TTC549 (cell line): Measurements from ENCODE around the gene DOK6.

Experiments used
- FAIRE-seq: peaks from 2 replicates; lab custom pipeline; 2012; peaks lifted over from hg19 to GRCh38; lab: Jason Lieb, UNC

Gene DOK6

DNA sequence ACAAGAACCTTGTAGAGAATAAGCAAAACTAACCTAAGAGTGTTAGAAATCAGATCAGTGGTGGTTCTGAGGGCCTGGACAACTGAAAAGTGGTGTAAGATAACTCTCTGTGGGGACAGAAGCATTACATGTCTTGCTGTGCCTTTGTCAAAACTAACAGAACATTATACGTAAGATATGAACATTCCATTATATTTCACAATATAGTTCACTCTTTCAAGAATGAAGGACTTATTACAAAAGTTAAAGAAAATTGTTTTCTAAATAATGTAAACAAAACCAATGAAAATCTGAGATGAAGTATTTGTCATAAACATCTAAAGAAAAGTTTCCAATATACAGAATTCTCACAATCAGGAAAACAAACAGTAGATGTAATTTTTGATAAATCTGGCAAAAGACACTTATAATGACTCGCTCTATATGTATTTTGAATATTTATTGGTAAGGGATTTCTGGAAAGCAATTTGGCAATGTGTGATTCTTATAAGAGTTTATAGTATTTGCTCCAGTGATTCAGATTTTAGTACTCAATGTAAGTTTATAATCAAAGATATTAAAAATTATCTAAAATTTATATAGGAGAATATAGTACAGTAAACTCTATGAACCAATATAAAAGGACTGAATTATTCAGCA is 288.6 kb downstream of the DOK6 start:
- no peak for FAIRE-seq

DNA sequence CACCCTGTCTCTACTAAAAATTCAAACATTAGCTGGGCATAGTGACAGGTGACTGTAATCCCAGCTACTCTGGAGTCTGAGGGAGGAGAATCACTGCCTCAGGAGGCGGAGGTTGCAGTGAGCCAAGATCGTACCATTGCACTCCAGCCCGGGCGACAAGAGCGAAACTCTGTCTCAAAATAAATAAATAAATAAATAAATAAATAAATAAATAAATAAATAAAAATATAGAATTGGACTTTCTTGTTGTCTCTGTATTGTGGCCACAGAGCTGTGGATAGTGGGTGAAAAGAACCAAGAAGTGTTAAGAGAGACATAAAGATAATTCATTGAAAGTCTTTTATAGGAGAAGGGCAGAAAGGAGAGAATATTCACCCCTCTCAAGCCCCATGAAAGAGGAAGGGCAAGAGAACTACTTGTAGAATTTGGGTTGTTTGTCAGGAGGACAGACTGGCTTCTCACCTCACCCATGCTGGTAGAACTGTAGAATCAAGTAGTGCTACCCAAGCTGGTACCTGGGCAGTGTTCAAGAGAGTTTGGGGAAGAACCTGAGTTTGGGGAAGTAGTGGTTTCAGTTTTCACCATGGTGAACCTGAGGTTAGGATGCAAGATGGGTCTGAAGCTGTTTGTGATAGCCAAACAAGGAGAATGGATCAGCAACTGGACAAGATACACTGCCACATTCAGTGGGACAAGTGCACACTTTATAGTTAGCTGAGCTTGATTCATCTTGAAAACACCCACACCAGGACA is 290.5 kb downstream of the DOK6 start:
- FAIRE-seq = no peak

DNA sequence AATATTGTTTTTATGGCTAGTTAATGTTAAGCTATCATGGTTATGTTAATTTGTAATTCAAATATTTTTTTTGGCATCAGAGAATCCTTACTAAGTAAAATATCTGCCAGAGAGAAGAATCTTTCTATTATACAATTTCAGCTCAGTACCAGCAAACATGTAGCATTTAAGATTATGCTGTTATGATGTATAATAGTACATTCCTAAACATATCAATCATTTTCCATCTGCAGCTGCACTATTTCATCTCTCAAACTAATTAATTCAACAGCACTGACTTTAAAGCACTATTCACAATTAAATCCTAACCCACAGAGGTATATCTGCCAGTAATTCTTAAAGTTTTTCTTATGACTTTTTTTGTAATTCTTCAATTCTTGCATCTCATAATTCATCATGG is 296.4 kb downstream of the DOK6 start:
- FAIRE-seq = no peak

DNA sequence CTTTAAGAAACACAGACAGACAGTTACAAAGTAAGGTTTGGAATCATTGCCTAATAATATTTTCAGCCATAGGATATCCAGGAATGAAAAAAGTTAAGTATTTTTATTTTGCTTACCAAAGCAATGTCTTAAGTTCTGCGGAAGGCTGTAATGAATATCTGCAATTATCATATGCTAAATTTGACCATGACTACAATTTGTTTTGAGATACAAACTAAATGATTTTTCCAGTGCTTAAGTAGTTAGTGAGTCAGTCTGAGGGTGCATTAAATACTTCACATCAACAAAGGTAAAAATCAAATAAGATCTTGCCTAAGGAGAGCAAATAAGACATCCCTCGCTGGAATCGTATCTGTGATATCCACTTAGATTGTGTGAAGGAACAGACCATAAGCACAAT is 297.0 kb downstream of the DOK6 start:
- FAIRE-seq = no peak

DNA sequence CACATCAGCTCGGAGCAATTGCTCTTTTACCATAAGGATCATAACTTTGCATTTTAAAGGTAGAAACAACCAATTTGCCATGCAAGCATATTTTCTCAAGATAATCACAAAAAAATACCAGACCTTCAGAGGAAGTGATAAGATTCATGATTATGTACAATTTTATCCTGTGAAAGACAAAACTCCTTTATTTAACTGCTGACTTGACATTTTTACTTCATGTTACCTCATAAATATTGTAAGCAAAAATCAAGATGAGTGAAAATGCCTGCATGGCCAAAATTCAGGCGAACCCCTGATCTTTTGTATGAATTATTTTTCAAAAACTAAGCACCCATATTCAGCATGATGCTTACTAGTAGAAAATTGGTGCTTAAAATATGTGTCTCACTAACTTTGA is 300.6 kb downstream of the DOK6 start:
- no peak for FAIRE-seq

DNA sequence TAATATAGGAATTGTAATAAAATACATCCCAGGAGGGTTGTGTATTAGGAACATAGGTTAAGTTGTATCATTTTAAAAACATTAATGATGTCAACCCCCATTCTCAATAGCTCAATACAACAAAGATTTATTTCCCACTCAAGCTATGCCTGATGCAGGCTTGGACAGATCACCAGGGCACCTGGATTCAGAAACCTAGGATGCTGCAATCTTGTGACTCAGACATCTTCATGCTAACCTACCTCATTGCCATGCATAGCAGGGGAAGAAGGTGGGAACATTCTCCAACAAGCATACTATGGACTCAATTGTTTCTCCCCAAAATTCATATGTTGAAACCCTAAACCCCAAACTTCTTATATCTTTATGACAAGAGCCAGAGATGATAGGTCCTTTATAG is 302.8 kb downstream of the DOK6 start:
- no peak for FAIRE-seq

DNA sequence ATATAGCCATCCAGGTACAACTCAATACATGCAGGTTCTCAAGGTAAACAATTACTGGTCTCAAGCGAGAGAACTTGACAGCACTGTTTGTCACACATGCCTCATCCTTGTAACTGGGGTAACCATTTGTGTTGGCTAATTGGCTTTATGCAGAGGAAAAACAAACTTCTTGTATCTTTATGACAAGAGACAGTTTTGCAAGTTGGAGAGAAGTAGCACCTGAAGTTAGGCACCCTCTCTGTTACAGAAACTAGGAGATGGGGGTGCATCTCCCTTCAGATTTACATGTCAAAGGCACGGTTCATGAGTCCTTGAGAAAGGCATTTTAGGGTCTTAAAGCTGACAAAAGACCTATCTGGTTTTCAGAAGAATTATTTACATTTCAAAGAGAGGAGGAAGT is 305.3 kb downstream of the DOK6 start:
- FAIRE-seq = no peak

DNA sequence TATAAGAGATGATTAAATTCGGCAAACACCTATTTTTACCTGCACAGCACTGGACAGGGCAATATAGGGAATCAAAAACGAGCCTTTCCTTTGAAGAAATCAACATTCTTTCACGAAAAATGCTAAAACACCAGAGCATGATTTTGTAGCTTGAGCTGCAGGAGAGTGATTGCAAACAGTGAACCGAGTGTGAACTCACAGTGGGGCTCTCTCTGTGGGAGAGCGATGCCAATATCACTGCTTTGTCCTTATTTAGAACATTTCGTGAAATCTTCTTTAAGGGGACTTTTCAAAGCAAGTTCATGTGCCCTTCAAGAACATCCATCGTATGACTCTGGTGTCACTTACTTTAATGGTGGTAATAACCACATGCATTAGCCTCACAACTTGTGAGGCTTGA is 308.2 kb downstream of the DOK6 start:
- FAIRE-seq = no peak

DNA sequence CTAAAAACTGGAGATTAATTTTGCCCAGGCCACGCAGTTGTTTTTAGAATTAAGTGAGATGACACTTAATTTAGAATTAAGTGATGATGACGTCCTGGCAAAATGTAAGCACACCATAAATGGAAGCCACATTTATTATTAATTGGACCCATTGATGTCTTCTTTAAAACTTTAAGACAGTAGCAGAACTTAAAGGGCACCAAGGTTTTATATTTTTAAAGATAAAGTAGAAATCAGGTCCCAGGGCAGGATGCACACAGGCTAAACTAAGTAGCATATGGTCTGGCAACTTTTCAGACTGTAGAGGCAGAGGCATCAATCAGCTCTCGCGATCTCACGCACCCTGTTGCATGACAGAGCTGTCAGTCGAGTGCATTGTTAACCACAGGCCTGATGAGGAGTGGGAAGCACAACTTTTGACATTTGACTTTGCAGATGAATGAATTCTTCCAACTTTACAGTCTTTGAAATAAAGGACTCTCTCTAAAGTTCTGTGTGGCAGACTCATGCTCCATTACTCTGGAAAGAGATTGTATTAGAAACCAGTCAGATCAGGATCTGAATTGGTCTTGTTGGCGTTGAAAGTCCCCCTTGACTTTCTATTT is 314.6 kb downstream of the DOK6 start:
- no peak for FAIRE-seq

DNA sequence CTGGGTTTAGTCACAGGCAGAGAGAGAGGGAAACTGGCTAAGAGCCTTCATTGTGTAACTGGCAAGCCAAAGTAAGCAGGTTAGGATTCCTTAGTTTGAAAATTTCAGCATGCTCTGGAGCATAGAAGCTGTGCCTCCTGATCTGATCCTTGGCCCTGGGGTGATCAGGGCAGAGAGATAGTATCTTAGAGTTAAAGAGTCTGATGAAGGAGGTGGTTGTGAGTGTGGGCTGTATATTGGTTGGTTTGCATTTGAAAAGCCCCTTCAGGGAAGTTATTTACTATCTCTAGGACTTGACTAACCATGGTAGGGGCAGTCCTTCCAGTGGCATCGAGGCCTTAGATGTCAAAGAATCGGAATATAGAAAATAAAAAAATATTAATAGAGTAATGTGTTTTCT is 316.9 kb downstream of the DOK6 start:
- FAIRE-seq = no peak

DNA sequence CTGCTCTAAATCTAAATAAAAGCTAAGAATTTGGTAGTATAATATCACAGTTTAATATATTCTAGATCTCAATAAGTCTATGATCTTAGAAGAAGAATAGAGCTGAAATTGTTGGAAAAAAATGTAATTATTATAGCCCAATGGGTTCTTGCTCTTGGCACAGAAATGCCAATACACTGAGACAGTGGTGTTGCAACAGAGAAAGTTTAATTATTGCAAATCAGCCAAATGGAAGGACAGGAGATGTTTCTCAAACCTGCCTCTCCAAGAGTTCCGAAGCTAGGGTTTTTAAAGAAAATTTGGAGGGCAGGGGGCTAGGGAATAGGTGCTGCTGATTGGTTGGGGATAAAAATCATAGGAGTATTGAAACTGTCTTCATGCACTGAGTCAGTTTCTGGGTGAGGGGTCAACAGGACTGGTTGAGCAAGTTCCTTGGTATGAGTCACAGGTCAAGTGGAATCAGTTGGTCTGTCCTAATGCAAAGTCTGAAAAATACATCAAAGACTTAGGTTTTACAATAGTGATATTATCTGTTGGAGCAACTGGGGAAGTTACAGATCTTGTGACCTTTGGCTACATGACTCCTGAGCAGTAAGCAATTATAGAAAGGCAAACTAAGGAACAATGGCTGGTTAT is 318.3 kb downstream of the DOK6 start:
- FAIRE-seq = no peak

DNA sequence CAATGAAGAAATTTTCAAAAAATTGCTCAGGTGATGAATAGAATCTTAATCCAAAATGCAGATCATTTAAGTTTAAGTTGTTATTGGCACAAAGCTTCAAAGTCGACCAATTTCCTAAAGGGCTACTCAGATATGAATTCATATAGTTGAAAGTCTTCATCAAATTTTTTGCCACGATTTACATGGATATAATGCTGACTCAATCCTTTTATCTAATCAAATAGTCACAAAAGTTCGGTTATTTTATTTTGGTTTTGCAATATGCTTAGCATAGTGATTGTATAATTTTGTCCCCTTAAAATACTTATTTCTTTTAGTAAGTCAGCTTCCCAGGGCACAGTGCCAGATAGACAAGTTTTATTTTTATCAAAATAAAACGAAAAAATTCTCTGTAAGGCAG is 319.7 kb downstream of the DOK6 start:
- no peak for FAIRE-seq

DNA sequence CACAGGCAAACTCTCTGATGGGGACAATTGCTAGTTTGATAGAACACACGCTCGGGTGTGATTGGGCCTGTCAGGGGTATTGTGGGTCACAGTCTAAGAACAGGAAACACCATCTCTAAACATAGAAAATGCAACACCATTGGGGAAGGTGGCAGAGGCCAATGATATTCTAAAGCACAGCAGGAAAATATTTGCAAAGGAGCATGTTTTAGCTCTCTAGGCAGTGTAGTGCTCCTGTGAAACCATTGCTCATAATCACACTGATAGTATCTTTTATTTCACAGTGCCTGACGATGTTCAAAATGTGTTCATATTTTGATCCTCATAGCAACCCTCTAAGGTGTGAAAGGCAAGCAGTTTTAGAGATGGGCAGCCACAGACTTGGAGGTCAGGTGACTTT is 322.7 kb downstream of the DOK6 start:
- FAIRE-seq = no peak

DNA sequence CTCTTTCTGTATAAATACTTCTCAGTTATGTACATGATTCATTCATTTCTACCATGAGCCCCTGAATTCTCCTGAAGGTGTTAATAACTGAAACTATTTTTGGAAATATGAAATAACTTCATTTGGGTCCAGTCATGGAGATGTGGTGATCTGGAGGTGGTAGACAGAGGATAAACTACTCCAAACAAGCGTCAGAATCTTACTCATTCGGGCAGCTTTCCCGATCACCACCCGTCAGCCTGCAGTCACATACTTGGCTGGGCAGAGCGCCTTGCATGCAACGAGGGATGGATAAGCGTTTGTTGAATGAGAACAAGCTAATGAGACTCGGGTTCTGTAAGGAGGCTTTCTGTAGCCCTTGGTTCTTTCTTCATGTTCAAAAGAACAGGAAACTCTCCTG is 324.3 kb downstream of the DOK6 start:
- no peak for FAIRE-seq

DNA sequence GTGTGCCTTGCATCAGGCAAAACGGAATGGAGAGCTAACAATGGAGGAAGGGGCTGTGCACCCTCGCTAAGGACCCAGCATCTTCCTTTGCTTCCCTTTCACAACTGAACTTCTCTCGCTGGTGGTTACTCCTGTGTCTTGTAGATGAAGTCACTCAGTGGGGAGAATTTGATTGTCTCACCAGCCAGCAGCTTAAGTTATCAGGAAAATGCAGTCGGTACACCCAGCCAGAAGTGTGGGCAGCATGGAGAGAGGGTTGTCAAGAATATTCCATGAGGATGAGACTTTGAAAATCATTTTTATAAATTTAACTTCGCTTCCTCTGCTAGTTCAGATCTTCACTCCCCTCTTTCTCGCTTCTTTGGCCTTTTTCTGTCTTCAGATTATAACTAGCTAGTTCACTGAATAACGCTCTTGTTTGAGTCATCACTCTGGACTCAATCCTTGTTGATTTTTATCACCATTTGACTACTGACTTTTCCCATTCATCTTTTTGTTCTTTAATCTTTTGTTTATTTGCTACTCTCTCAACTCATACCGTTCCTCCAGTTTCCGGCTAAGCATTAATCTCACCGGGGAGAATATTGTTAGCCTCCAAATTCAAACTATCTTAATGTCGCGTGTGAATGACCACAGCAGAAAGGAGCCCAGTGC is 325.3 kb downstream of the DOK6 start:
- FAIRE-seq = no peak

DNA sequence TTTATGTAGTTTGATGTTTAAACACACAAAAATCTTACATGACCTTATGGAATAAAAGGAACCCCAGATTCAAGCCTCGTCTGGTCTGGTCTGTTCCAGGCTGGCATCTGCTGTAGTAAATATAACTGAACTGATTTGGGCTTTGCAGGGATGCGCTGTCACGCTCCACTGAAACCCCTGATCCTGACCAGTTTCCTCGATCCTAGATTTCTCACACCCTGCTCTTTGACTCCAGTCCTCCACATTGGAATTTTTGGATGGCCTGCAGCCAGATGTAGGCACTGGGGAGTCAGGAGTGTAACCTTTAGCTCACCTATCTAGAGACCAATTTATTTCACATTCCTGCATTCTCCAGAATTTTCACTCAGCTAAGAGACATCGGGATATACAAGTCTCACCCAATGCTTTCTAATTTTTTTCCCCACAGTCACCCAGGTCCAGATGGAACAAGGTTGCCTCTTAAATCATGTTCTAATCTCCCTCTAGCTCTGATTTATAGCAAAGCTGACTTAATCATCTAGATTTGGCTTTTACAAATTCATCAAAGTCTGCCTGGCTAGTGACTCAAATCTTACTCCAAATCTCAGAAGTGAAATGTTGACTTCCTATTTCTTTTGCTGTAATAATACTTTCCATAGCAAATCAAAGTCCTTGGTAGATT is 327.4 kb downstream of the DOK6 start:
- FAIRE-seq = no peak

DNA sequence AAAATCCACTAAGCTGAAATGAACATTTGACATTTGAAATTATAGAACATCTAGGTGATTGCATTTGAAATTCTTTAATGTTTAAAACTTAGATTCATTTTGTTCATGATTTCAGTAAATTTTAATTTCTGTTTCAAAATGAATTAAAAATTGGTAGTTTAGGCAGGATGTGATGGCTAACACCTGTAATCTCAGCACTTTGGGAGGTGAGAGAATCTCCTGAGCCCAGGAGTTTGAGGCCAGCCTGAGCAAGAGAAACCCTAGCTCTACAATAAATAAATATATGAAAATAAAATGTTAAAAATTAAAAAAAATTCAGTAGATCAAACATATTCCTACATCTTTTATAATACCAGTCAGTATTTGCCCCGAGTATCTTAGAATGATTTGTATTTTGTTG is 330.0 kb downstream of the DOK6 start:
- no peak for FAIRE-seq

DNA sequence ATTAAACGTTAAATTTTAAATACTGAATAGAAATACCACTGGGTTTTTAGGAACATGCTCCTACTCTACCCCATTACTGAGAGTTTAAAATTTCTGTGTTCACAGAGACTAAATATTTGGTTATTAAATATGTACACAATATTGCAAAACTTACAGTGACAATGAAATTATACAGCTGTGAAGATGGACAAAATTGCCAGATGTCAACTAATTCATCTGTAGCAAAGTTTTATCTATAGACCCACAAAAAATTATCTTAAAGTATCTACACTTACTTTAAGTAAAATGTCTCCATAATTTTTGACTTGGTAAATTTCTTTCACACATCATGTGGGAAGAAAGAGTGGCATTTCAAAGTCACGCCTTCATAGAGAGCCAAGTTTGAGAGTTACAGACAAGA is 333.8 kb downstream of the DOK6 start:
- no peak for FAIRE-seq

DNA sequence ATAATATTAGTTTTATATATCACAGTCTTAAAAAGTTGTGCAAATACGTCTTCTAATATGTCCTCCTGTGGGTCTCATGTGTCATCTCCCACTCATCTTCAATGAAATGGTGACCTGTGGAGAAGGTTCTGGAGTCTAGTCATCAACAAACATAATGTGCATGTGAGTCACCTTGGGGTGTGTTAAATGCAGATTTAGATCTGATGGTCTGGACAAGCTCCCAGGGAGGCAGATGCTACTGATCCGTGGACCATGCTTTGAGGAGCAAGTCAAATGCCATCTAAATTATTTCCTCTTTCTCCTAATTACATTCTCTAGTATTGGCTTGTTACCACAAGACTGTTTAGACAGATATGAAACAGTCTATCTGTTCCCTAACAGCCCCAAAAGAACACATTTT is 336.0 kb downstream of the DOK6 start:
- FAIRE-seq = no peak

DNA sequence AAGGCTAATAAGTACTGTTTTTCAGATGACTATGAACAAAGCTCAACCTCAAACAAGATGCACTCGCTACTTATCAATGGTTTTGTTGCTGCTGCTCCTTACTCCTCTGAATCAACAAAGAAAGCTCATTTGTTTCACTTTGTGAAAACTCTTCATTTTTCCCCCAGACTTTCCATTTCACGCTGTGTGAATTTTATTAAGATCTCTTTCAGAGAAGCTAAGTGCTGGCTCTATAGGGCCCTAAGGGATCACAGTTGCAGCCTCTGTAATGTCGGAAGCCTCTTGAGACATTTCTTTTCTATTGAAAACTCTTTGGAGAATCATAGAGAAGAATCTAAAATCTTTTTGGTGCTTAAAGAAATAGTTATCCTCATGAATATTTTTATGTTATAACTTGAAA is 337.2 kb downstream of the DOK6 start:
- no peak for FAIRE-seq

DNA sequence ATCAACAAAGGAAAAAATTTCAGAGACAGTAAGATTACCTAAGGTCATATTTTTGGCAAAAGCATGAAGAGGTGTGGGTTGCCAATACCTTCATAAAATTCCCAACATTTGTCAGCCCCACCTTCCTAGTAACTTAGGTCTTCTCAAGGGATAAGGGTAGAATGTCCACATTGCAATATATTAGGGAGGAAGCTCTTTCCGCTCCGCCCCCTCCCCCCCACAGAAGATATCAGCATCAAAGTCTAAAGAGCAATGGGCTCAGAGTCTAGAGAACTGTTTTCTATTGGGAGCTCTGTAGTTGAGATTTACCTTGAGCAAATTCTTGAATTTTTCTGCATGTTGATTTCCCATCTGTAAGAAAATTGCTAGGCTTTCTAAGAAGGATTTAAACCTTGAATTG is 346.7 kb downstream of the DOK6 start:
- FAIRE-seq = no peak

DNA sequence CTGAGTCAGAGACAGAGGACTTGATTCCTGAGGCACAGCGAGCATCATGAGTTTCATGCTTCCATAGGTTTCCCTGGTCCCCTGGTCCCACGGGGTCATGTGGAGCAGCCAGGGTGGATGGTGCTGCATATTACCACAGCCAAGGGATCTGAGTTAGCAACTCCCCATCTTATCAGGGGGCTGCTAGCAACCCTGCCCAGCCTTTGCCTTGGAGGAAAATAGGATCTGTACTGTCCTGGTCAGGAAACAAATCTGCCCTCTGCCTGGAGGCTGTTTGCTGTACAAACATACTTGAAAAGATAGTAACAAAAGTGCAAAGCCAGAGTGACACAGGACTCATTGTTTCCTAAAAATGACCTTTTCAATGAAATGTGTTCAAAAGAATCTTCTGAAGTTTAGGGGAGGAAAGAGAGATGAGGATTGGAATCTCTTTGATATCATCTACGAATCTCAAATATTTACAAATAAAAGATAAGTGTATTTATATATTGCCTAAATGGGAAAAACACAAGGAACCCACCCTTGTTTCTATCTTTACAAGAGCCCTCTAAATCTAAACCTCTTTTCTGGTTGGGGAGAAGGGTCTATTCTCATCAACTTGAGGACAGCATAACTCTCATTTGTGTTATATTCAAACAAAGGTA is 352.2 kb downstream of the DOK6 start:
- FAIRE-seq = no peak
